Aorta (tissue), 5 donors: Measurements from ENCODE around the gene HPCAL4. TPM values are rescaled to one million over a fixed set of nuclear protein-coding genes. Genes with fewer than 3 reads are reported as not detected.

Source experiments
- ATAC-seq: fragments of 200-7000 bp; cut with Tn5 transposase; one replicate; pipeline ENCODE4 v1.9.1; 2022; ENCODE audit warnings: moderate library complexity; ENCODE audit not compliant: low FRiP score
- DNase-seq, 2 donors: peaks; one replicate each; pipeline ENCODE4 v3.0.0-alpha.2; 2020
- H3K27ac ChIP-seq, 2 donors: one replicate each; pipeline ENCODE4 v1.5.1; 2013; ENCODE audit warnings: low read length in 2 of 2, mild to moderate bottlenecking in 2 of 2, moderate library complexity in 2 of 2, control low read depth in 1 of 2, inconsistent platforms in 1 of 2, low read depth in 1 of 2
- H3K27me3 ChIP-seq, 2 donors: one replicate each; pipeline ENCODE4 v1.6.1; 2013; ENCODE audit warnings: control low read depth in 1 of 2, low read length in 1 of 2, mild to moderate bottlenecking in 1 of 2, moderate library complexity in 1 of 2; ENCODE audit not compliant: insufficient read depth in 2 of 2, control insufficient read depth in 1 of 2
- H3K36me3 ChIP-seq, 2 donors: one replicate each; pipeline ENCODE4 v1.6.1; 2013; ENCODE audit warnings: control low read depth in 1 of 2, low read length in 1 of 2, mild to moderate bottlenecking in 1 of 2; ENCODE audit not compliant: insufficient read depth in 2 of 2, control insufficient read depth in 1 of 2
- H3K4me1 ChIP-seq, 2 donors: one replicate each; pipeline ENCODE4 v1.6.1; 2013; ENCODE audit warnings: low read length in 2 of 2, control low read depth in 1 of 2, mild to moderate bottlenecking in 1 of 2, moderate library complexity in 1 of 2; ENCODE audit not compliant: insufficient read depth in 2 of 2, control insufficient read depth in 1 of 2
- H3K4me3 ChIP-seq, 2 donors: one replicate each; pipeline ENCODE4 v1.5.1; 2013; ENCODE audit warnings: low read length in 2 of 2, control low read depth in 1 of 2, mild to moderate bottlenecking in 1 of 2
- H3K9me3 ChIP-seq: one replicate; pipeline ENCODE4 v1.6.1; 2013; ENCODE audit warnings: mild to moderate bottlenecking, low read length; ENCODE audit not compliant: control insufficient read depth
- WGBS, 2 donors: extraction: QIAGEN DNeasy Blood & Tissue Kit; methylation state at CpG; one replicate each; pipeline ENCODE4 v1.1.7; 2013; 5-methylcytosine and 5-hydroxymethylcytosine counted together
- intact Hi-C, 2 donors: fragments of 100-400 bp; cut with DNase I; formaldehyde crosslinking; loops; one replicate each; pipeline versions ENCODE4 v1.14.2 to v1.15.0; 2022
- polyA plus RNA-seq, 2 donors: library from polyadenylated mRNA; stranded (reverse); fragments of 200-250 nt; gene quantifications; one replicate each; pipeline ENCODE4 v1.2.3, GENCODE V29; 2013
- total RNA-seq, 2 donors: library from RNA; stranded (reverse); fragmentation: NEBNext Ultra II Directional; extraction: Animal tissue kit (Norgen Biotek cat#: 25700); gene quantifications; one replicate each; pipeline ENCODE4 v1.2.1, GENCODE V29; 2021
- donor health status: healthy with polysubstance abuse.
- donor health status: Bipolar disorder and iron deficiency.
- donor health status: DM: no; HTN: no; CAD: no.
- donor health status: DM: no; HTN: no; CAD: no.
- donor health status: DM: yes; HTN: yes; CAD: no.

HPCAL4 gene
- total and polyA plus RNA-seq, 4 donors, result not detected

- H3K27ac ChIP-seq, result no peak overlapping the region
- no peaks in the 10 kb centered on the region for H3K36me3 ChIP-seq
- H3K4me1 ChIP-seq, result no peaks in the 10 kb centered on the region
- intact Hi-C loops, result no loop called here
- DNase-seq (no peak), ATAC-seq (no peak)
- H3K4me3 ChIP-seq, result no peak overlapping the region
- WGBS, 2 donors, result 91 to 92% methylated on average over 3 of the region's 3 CpGs
- H3K9me3 ChIP-seq, result no peaks in the 10 kb centered on the region
- no peaks in the 10 kb centered on the region for H3K27me3 ChIP-seq
Measured at GRCh38 chr1:39666772-39667171, 24.5 kb downstream of the HPCAL4 start.

- Histone ChIP-seq H3K4me3 (no peak overlapping the region), H3K27ac (no peak overlapping the region), H3K36me3 (no peaks in the 10 kb centered on the region), H3K27me3 (no peaks in the 10 kb centered on the region), H3K9me3 (no peaks in the 10 kb centered on the region), H3K4me1 (no peaks in the 10 kb centered on the region)
- intact Hi-C loops, result no loop called here
- WGBS, 2 donors, result 86 to 88% methylated on average over 8 of the region's 8 CpGs
- ATAC-seq (no peak), DNase-seq (no peak)
Measured at GRCh38 chr1:39663559-39663958, 27.7 kb downstream of the HPCAL4 start.

- H3K4me1 ChIP-seq, result peaks cover 0 to under 1% of the 10 kb centered on the region in 2 donors
- H3K9me3 ChIP-seq, result no peaks in the 10 kb centered on the region
- H3K27me3 ChIP-seq, result no peaks in the 10 kb centered on the region
- ATAC-seq (no peak), DNase-seq (no peak)
- H3K36me3 ChIP-seq, result no peaks in the 10 kb centered on the region
- no peak overlapping the region for H3K27ac ChIP-seq
- 91 to 93% methylated on average over 1 of the region's 1 CpG for WGBS, 2 donors
- intact Hi-C loops, result no loop called here
- no peak overlapping the region for H3K4me3 ChIP-seq
Measured at GRCh38 chr1:39662861-39663260, 28.4 kb downstream of the HPCAL4 start.

- intact Hi-C loops, result loop anchor here in 1 of 2 donors (5.0 kb wide), 1 partner anchor 58 kb away; no protein-coding TSS in a partner anchor
- Histone ChIP-seq H3K36me3 (no peaks in the 10 kb centered on the region), H3K4me3 (no peak overlapping the region), H3K9me3 (no peaks in the 10 kb centered on the region), H3K4me1 (peaks cover 0 to 2% of the 10 kb centered on the region in 2 donors), H3K27me3 (no peaks in the 10 kb centered on the region), H3K27ac (no peak overlapping the region)
- no peak for ATAC-seq
- WGBS, 2 donors, result 89 to 90% methylated on average over 5 of the region's 5 CpGs
- DNase-seq, result peak in 1 of 2 donors; percentile 15
Measured at GRCh38 chr1:39659538-39659937, 31.7 kb downstream of the HPCAL4 start.

- DNase-seq (no peak), ATAC-seq (no peak)
- Histone ChIP-seq H3K9me3 (no peaks in the 10 kb centered on the region), H3K4me1 (peaks cover 0 to 2% of the 10 kb centered on the region in 2 donors), H3K36me3 (no peaks in the 10 kb centered on the region), H3K4me3 (no peak overlapping the region), H3K27ac (no peak overlapping the region), H3K27me3 (no peaks in the 10 kb centered on the region)
- intact Hi-C loops, result loop anchor here in 1 of 2 donors (5.0 kb wide), 1 partner anchor 58 kb away; no protein-coding TSS in a partner anchor
- WGBS, 2 donors, result 91 to 93% methylated on average over 12 of the region's 12 CpGs
Measured at GRCh38 chr1:39659110-39659509, 32.1 kb downstream of the HPCAL4 start.

- DNase-seq (peak; percentile 79 to 90), ATAC-seq (no peak)
- H3K4me3 ChIP-seq, result no peak overlapping the region
- no peak overlapping the region for H3K27ac ChIP-seq
- no peaks in the 10 kb centered on the region for H3K36me3 ChIP-seq
- intact Hi-C loops, result loop anchor here in 1 of 2 donors (5.0 kb wide), 1 partner anchor 59 kb away; no protein-coding TSS in a partner anchor
- H3K9me3 ChIP-seq, result no peaks in the 10 kb centered on the region
- no peaks in the 10 kb centered on the region for H3K27me3 ChIP-seq
- 21 to 25% methylated on average over 6 of the region's 6 CpGs for WGBS, 2 donors
- H3K4me1 ChIP-seq, result peaks cover 0 to 2% of the 10 kb centered on the region in 2 donors
Measured at GRCh38 chr1:39657923-39658485, 33.2 kb downstream of the HPCAL4 start.

- no peaks in the 10 kb centered on the region for H3K36me3 ChIP-seq
- no peak overlapping the region for H3K4me3 ChIP-seq
- WGBS, 2 donors, result 92 to 95% methylated on average over 3 of the region's 3 CpGs
- peaks cover 0 to 2% of the 10 kb centered on the region in 2 donors for H3K4me1 ChIP-seq
- no peak for ATAC-seq
- H3K9me3 ChIP-seq, result no peaks in the 10 kb centered on the region
- H3K27me3 ChIP-seq, result no peaks in the 10 kb centered on the region
- DNase-seq, result no peak
- H3K27ac ChIP-seq, result no peak overlapping the region
- intact Hi-C loops, result loop anchor here in 1 of 2 donors (5.0 kb wide), 1 partner anchor 60 kb away; no protein-coding TSS in a partner anchor
Measured at GRCh38 chr1:39657402-39657801, 33.8 kb downstream of the HPCAL4 start.

GRCh38 chr1:39656391-39656790 lies 34.8 kb downstream of the HPCAL4 start:
- no peaks in the 10 kb centered on the region for H3K27me3 ChIP-seq
- no peak for DNase-seq
- ATAC-seq, result no peak
- H3K27ac ChIP-seq, result no peak overlapping the region
- no peaks in the 10 kb centered on the region for H3K9me3 ChIP-seq
- WGBS, 2 donors, result 58 to 70% methylated on average over 2 of the region's 2 CpGs
- peaks cover 0 to 2% of the 10 kb centered on the region in 2 donors for H3K4me1 ChIP-seq
- intact Hi-C loops, result loop anchor here in 1 of 2 donors (5.0 kb wide), 1 partner anchor 61 kb away; no protein-coding TSS in a partner anchor
- no peak overlapping the region for H3K4me3 ChIP-seq
- H3K36me3 ChIP-seq, result no peaks in the 10 kb centered on the region
